ENCODE results near the gene SGPP2. TPM values are rescaled to one million over a fixed set of nuclear protein-coding genes. Genes with fewer than 3 reads are reported as not detected.

SGPP2 gene
- total RNA-seq, 1 donor from 2014 or later: 38.1 TPM

GRCh38 chr2:222548992-222549391, 124.6 kb downstream of the SGPP2 start:
- Histone ChIP-seq H3K27me3 (no peaks in the 10 kb centered on the region), H3K9me3 (no peaks in the 10 kb centered on the region), H3K27ac (no peak overlapping the region), H3K4me3 (no peak overlapping the region), H3K36me3 (no peaks in the 10 kb centered on the region), H3K4me1 (no peaks in the 10 kb centered on the region)
- DNase-seq (no peak), ATAC-seq (no peak)
- TF ChIP-seq, protein P1, sequence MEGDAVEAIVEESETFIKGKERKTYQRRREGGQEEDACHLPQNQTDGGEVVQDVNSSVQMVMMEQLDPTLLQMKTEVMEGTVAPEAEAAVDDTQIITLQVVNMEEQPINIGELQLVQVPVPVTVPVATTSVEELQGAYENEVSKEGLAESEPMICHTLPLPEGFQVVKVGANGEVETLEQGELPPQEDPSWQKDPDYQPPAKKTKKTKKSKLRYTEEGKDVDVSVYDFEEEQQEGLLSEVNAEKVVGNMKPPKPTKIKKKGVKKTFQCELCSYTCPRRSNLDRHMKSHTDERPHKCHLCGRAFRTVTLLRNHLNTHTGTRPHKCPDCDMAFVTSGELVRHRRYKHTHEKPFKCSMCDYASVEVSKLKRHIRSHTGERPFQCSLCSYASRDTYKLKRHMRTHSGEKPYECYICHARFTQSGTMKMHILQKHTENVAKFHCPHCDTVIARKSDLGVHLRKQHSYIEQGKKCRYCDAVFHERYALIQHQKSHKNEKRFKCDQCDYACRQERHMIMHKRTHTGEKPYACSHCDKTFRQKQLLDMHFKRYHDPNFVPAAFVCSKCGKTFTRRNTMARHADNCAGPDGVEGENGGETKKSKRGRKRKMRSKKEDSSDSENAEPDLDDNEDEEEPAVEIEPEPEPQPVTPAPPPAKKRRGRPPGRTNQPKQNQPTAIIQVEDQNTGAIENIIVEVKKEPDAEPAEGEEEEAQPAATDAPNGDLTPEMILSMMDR (IDR thresholded peaks at IDR 0.05): no peak
- intact Hi-C loops (cut with DNase I): no loop called here

DNA sequence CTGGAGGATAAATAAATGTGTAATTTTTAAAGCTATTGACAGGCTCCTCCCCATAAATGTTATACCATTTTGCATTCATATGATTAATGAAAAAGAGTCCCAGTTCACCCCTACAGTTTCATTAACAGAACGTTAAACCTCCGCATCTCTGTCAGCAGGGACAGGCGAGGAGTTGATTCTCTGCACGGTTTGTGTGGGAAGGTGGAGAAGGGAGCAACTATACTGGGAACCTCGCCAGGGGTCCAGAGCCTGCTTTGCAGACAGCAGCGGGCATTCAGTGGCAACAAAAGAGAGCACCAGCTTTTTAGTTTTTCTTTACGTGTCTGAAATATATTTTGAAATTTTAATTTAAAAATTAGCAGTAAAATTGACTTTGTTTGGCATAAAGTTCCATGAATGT, 130.2 kb downstream of the SGPP2 start:
- DNase-seq (no peak), ATAC-seq (no peak)
- Histone ChIP-seq H3K9me3 (no peaks in the 10 kb centered on the region), H3K27ac (no peak overlapping the region), H3K36me3 (no peaks in the 10 kb centered on the region), H3K4me3 (no peak overlapping the region), H3K27me3 (no peaks in the 10 kb centered on the region), H3K4me1 (no peaks in the 10 kb centered on the region)
- TF ChIP-seq, protein P1 (IDR thresholded peaks at IDR 0.05): no peak
- intact Hi-C loops (cut with DNase I): no loop called here

GRCh38 chr2:222561151-222561550, 136.8 kb downstream of the SGPP2 start:
- Histone ChIP-seq H3K9me3 (no peaks in the 10 kb centered on the region), H3K4me3 (no peak overlapping the region), H3K4me1 (no peaks in the 10 kb centered on the region), H3K27ac (no peak overlapping the region), H3K27me3 (no peaks in the 10 kb centered on the region), H3K36me3 (no peaks in the 10 kb centered on the region)
- intact Hi-C loops (cut with DNase I): no loop called here
- ATAC-seq (no peak), DNase-seq (no peak)
- TF ChIP-seq, protein P1 (IDR thresholded peaks at IDR 0.05): no peak

DNA sequence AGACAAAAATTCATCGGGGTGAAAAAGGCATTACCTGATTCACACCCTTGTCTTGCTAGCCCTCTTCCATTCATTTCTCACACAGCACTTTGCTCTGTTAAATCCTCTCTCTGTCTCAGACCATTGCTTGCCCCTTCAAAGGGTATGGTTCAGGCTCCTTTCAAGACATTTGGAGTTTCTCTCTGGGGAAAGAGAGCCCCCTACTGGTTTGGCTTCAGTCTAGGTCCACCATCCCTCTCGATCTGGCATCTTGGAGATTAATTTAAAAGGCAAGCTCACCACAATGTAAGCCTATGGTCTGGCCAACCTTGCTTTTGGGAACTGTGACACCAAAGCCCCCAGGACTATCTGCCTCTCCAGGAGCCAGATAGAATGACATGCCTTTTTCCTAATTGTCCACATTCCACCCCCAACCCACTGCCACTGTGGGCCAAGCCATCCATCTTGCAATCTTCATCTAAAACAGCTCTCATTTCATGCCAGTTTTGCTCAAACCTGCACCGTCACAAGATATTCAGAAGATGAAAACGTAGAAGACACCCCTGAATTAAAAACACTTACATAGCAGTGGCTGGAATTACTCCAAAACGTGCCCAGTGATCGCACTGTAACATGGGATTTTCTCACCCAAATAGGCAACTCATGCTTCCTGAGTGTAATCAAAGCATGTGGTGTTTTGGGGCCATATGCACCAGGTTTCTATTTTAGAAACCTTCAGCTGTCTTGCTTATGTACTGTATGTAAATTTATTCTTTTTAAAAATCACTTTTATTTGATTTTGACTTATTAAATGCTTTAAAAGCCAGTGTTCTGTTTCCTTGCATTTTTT, 137.7 kb downstream of the SGPP2 start:
- DNase-seq (no peak), ATAC-seq (peak; percentile 81)
- Histone ChIP-seq H3K27me3 (no peaks in the 10 kb centered on the region), H3K36me3 (peaks cover under 1% of the 10 kb centered on the region), H3K4me3 (no peak overlapping the region), H3K9me3 (no peaks in the 10 kb centered on the region), H3K4me1 (no peaks in the 10 kb centered on the region), H3K27ac (no peak overlapping the region)
- TF ChIP-seq, protein P1 (IDR thresholded peaks at IDR 0.05): peak; percentile 64
- intact Hi-C loops (cut with DNase I): no loop called here

GRCh38 chr2:222563106-222563718, 138.9 kb downstream of the SGPP2 start:
- no peaks in the 10 kb centered on the region for H3K4me1 ChIP-seq
- ATAC-seq: no peak
- H3K27me3 ChIP-seq: no peaks in the 10 kb centered on the region
- peaks cover 9% of the 10 kb centered on the region for H3K36me3 ChIP-seq
- H3K27ac ChIP-seq: no peak overlapping the region
- intact Hi-C loops (cut with DNase I): no loop called here
- TF ChIP-seq, protein P1 (IDR thresholded peaks at IDR 0.05): no peak
- no peak overlapping the region for H3K4me3 ChIP-seq
- H3K9me3 ChIP-seq: no peaks in the 10 kb centered on the region
- DNase-seq: no peak

Data from upper lobe of right lung (tissue), 1 donor.